ENCODE data around the gene TBPL1. TPM values are rescaled to one million over a fixed set of nuclear protein-coding genes. Genes with fewer than 3 reads are reported as not detected.

TBPL1 gene
- 10 to 100 TPM in 8 of 9 donors, 1 to 10 TPM in 1; 9.9 to 20.3 (median 15.4) TPM for total RNA-seq
- 10 to 100 TPM; 16.4 to 16.9 TPM for polyA plus RNA-seq
- long read RNA-seq, donor 1, full-length matches to known transcripts = 10 of 11 reads
- long read RNA-seq, donor 1, partial matches to known transcripts = 1 of 11 reads
- long read RNA-seq, donor 1, other reads (novel, unspliced or antisense) = 0 of 11 reads
- long read RNA-seq, donor 2, full-length matches to known transcripts = 74 of 79 reads
- long read RNA-seq, donor 2, partial matches to known transcripts = 1 of 79 reads
- long read RNA-seq, donor 2, other reads (novel, unspliced or antisense) = 4 of 79 reads
- long read RNA-seq, donor 3, full-length matches to known transcripts = 8 of 9 reads
- long read RNA-seq, donor 3, partial matches to known transcripts = 0 of 9 reads
- long read RNA-seq, donor 3, other reads (novel, unspliced or antisense) = 1 of 9 reads

- 0 to 1% (median 0%) methylated on average over 43 to 64 of the region's 64 CpGs for WGBS, 4 donors
- Histone ChIP-seq H3K36me3 (no peaks in the 10 kb centered on the region), H3K4me1 (peaks cover 0 to 41% (median 30%) of the 10 kb centered on the region in 12 donors), H3K9me3 (no peaks in the 10 kb centered on the region), H3K27ac (peak within 1 kb of the TSS; percentile 88 to 98 (median 96)), H3K27me3 (no peaks in the 10 kb centered on the region), H3K4me3 (peak within 1 kb of the TSS; percentile 66 to 98 (median 84))
- ATAC-seq = peak; percentile 96 to 99 (median 98)
- intact Hi-C loops (cut with DNase I) = no loop called here
- peak; percentile 94 to 96 (median 95) for DNase-seq
- TF ChIP-seq POLR2A (IDR thresholded peaks at IDR 0.05) = peak in 1 of 2 donors; percentile 57
- TF ChIP-seq, protein P1, sequence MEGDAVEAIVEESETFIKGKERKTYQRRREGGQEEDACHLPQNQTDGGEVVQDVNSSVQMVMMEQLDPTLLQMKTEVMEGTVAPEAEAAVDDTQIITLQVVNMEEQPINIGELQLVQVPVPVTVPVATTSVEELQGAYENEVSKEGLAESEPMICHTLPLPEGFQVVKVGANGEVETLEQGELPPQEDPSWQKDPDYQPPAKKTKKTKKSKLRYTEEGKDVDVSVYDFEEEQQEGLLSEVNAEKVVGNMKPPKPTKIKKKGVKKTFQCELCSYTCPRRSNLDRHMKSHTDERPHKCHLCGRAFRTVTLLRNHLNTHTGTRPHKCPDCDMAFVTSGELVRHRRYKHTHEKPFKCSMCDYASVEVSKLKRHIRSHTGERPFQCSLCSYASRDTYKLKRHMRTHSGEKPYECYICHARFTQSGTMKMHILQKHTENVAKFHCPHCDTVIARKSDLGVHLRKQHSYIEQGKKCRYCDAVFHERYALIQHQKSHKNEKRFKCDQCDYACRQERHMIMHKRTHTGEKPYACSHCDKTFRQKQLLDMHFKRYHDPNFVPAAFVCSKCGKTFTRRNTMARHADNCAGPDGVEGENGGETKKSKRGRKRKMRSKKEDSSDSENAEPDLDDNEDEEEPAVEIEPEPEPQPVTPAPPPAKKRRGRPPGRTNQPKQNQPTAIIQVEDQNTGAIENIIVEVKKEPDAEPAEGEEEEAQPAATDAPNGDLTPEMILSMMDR (IDR thresholded peaks at IDR 0.05) = no peak
Measured at GRCh38 chr6:133952815-133953633, at the start of gene TBPL1. TSS of gene TBPL1 (plus strand) at chr6:133953224. CDS start at chr6:133980126, 26,902 bp downstream.

GRCh38 chr6:133903855-133904254 lies 49.2 kb upstream of the TBPL1 start:
- no peak overlapping the region for H3K4me3 ChIP-seq
- no peaks in the 10 kb centered on the region for H3K9me3 ChIP-seq
- no peak for DNase-seq
- peaks cover 0 to 59% (median 0%) of the 10 kb centered on the region in 9 donors for H3K27me3 ChIP-seq
- intact Hi-C loops (cut with DNase I) = no loop called here
- WGBS, 4 donors = 93 to 94% (median 93%) methylated on average over 2 of the region's 2 CpGs
- H3K27ac ChIP-seq = no peak overlapping the region
- no peak for ATAC-seq
- H3K36me3 ChIP-seq = no peaks in the 10 kb centered on the region
- H3K4me1 ChIP-seq = no peaks in the 10 kb centered on the region
- TF ChIP-seq POLR2A (IDR thresholded peaks at IDR 0.05) = no peak
- TF ChIP-seq, protein P1 (IDR thresholded peaks at IDR 0.05) = no peak

DNA sequence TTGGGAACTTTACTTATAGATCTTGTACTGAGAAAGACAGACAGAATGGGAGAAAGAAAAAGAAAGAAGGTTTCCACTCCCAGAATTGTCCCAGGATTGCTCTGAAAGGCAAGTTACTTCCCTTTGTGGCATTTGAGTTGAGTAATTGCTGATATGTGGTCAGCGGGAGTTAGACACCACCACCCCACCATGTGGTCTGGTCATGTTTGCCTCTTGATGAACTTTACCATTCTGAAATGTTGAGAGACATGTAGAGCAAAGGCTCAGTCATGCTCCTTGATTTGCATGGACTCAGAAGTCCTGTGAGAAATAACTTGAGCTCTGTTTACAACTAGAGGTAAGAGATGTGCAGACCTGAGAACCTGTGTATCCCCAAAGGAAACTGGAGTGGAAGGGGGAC lies 47.0 kb upstream of the TBPL1 start:
- DNase-seq (no peak), ATAC-seq (no peak)
- H3K4me1 ChIP-seq = no peaks in the 10 kb centered on the region
- no peaks in the 10 kb centered on the region for H3K9me3 ChIP-seq
- H3K4me3 ChIP-seq = no peak overlapping the region
- intact Hi-C loops (cut with DNase I) = no loop called here
- H3K27ac ChIP-seq = no peak overlapping the region
- 38 to 73% (median 60%) methylated on average over 1 of the region's 1 CpG for WGBS, 4 donors
- H3K27me3 ChIP-seq = peaks cover 0 to 52% (median 5%) of the 10 kb centered on the region in 9 donors
- H3K36me3 ChIP-seq = no peaks in the 10 kb centered on the region
- TF ChIP-seq POLR2A (IDR thresholded peaks at IDR 0.05) = no peak
- TF ChIP-seq, protein P1 (IDR thresholded peaks at IDR 0.05) = no peak
